Skin of body (tissue), 2 donors: ENCODE data around the gene MCM9. TPM values are rescaled to one million over a fixed set of nuclear protein-coding genes. Genes with fewer than 3 reads are reported as not detected.
"Not testable (repeated sequence)": the region's sequence is repeated elsewhere in the genome, so short reads cannot be mapped to it uniquely, and the experiment has no call there.

Source experiments
- DNase-seq: peaks from one replicate; lab custom pipeline; 2025; lab: John Stamatoyannopoulos, UW
- total RNA-seq: library from RNA; depleted of rRNA; stranded (reverse); fragments of >200 nt; gene quantifications from one replicate; pipeline ENCODE4 v1.2.3, GENCODE V29; 2014

Gene MCM9
- total RNA-seq, 1 donor from 2014 or later = 12.1 TPM

DNA sequence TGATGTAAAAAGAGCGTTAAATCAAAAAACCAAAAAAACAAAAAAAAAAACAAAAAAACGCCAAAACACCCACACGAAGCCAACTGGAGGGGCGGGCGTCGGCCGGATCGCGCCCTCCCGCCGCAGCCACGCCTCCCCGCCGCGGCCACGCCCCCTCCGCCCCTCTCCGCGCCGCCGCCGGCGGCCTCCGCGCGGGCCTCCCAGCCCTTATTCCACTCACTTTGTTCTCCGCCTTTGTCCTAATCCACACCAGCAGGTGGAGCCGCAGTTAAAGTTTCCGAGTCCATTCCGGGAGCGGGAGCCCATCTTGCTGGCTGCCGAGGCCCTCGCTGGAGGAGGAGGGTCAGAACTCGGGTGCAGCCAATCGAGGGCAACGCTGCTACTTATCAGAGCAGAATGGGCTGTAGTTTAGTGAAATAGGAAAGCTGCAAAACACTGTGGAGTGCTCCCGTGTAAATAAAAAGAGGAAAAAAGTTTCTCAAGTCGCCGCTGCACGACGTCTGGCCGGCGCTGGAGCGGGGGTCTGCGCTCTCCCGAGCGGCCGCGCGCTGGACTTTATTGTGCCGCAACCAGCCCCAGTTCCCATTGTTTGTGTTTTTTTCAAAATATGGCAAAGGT, 41.0 kb downstream of the MCM9 start, which contains the start of gene ASF1A:
Gene ASF1A, plus strand, starts transcription at position 346 of the 618 bp plus-strand sequence. Its CDS starts 262 bp downstream, at position 608.
- peak; percentile 99 for DNase-seq

GRCh38 chr6:118893064-118893806, 41.7 kb downstream of the MCM9 start:
- peak; percentile 92 for DNase-seq

DNA sequence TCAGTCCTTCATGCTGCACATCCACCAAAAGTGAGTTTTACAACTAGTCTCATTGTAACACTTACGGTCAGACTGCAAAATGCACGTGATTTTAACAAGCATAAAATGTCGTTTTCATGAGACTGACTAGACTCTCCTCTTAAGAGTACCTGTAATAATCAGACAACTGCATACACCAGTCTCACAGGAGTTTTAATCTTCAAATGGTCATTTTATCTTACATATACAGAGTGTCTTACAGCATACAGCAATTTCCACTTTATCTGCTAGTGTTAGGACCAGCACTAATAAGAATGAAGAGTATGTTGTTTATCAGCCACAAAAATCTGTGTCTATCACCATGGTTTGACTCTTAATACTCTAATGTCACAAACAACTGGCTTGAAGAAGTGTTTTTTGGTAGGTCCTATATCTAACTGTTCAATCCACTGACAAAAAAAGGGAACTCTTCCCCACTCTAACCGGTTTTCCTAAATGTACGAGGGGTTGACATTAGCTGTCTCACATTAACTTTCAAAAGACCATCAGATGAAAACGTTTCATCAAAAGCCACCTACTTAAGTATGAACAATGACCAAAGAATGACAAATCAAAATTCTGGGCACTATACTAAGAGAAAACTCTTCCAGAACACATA, 42.5 kb downstream of the MCM9 start:
- DNase-seq = peak; percentile 8

DNA sequence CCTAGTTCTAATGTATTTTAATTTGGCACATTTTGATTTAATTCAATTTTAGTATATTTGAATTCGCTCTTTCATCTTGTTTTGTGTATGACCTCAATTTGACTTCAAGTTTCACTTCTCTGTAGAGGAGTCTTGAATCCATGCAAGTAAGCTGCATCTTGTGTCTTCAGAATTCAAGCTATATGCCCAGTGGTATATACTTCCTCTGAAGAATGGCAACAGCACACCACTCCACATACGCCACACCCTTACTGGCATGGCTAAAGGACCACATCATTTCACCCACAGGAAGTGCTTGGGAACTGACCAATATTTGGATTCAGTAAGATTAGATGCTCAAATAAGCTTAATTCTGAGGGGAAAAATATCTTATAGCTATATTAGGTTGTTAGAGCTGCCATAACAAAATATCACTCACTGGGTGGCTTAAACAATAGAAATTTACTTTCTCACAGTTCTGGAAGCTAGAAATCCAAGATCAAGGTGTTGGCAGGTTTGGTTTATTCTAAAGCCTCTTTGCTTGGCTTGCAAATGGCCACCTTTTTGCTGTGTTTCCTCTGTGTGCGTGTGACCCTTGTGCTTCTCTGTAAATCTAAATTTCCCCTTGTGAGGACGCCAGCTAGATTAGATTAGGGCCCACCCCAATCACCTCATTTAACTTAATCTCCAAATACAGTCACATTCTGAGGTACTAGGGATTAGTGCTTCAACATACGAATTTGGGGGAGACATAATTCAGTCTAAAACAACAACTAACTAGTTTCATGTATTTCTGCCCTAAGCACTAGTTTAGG, 43.8 kb downstream of the MCM9 start:
- no peak for DNase-seq

GRCh38 chr6:118889163-118889562, 45.8 kb downstream of the MCM9 start:
- no peak for DNase-seq

DNA sequence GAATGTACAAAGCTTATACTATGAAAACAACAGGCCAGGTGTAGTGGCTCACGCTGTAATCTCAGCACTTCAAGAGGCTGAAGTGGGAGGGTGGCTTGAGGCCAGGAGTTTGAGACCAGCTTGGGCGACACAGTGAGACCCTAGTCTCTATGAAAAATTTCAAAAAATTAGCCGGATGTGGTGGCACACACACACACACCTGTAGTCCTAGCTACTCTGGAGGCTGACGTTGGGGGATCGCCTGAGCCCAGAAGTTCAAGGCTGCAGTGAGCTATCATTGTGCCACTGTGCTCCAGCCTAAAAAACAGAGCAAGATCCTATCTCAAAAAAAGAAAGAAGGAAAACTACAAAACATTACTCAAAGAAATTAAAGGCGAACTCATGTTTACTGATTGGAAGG, 48.3 kb downstream of the MCM9 start:
- no peak for DNase-seq

DNA sequence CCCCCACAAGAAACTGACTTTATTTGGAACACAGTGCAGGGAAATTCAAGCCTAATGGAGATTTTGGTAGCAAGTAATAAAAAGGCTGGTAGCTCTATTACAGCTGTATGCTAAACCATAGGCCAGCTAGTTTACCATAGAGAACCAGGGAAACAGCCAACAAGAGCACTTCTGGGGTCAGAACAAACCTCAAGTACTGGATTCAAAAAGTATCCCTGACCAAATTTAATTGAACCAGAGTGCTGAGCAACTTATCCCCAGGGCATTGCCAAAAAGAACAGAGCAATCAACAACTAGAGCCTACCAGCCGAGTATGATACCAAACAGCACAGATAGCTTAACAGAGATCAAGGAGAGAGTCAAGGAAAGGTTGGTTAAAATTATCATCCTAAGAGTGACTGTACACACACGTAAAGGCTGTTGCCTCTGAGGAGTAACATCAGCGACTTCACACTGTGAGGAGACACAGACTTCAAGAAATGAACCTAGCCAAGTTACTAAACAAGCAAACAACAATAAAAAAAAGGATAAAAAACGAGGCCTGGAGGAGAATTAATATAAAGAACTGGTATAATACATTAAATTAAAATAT, 52.5 kb downstream of the MCM9 start:
- no peak for DNase-seq

DNA sequence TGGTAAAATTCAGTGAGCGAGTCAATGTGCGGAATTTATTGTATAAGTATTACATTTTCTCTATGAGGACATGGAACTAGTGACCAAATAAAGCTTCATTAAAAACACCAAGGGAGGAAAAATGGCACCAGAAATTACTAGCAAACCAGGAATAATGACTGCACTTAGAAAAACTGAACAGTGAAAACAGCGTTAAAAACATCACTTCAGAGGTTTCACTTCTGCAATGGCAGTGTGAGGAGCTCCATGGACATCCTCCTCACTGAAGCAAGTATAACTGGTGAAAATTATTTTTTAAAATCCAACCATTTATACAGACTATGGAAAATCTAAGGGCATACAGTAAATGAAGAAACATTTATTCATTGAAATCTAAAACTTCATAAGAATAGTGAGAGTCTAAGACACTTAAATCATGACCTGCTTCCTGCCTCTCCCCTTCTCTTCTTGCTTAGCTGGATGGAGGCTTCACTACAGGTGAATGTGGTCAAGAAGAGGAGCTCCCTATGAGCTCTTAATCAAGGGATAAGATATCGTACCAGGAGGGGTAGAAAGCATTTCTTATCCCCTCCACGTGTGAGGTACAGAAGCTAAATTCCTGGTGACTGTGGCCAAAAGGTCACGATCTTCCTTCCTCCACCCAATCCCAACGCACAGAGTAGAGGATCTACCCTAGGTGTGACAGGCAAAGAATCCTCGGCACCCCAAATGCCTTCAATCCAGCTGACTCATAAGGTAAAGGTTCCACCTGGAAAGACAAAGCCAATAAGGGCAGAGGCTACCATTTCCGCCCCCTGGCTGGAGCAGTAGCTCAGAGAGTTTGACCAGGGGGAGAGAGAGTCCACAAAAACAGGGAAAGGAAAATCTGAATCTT, 53.3 kb downstream of the MCM9 start:
- DNase-seq = no peak

DNA sequence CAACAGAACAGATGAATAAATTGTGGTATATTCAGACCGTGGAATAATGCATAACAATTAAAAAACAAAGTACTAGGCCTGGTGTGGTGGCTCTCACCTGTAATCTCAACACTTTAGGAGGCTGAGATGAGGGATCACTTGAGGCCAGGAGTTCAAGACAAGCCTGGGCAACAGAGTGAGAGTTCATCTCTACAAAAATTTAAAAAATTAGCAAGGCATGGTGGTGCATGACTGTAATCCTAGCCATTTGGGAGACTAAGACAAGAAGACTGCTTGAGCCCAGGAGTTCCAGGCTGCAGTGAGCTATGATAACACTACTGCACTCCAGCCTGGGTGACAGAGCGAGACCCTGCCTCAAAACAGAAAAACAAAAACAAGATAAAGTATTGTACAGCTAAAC, 57.2 kb downstream of the MCM9 start:
- no peak for DNase-seq

DNA sequence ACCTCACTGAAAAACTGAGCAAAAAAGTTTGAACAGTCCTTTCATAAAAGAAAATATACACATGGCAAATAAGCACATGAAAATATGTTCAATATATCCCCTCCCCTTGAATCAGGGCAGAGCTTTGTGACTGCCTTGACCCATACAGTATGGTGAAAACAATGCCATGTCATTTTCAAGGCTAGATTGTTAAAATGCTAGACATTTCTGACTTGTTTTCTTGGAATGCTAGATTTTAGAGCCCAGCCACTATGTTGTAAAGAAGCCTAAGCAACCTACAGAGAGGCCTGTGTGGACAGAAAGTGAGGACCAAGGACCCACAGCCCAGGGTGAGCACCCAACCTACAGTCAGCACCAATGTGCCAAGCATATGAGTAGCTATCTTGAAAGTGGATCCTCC, 58.1 kb downstream of the MCM9 start:
- no peak for DNase-seq

DNA sequence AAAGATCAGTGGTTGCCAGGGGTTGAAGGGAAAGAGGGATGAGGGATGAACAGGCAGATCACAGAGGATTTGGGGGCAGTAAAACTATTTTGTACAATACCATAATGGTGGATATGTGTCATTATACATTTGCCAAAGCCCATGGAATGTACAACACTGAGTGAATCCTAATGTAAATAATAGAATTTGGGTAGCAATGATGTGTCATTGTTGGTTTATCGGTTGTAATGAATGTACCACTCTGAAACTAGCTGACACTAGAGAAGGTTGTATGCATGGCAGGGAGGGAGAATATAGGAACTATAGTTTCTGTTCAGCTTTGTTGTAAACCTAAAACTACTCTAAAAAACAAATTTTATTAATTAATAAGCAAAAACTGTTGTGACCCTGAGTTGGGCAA, 58.8 kb downstream of the MCM9 start:
- DNase-seq = no peak

GRCh38 chr6:118875672-118876071, 59.3 kb downstream of the MCM9 start:
- DNase-seq = no peak

- DNase-seq = no peak
Observed at GRCh38 chr6:118873239-118873638, 61.7 kb downstream of the MCM9 start.

DNA sequence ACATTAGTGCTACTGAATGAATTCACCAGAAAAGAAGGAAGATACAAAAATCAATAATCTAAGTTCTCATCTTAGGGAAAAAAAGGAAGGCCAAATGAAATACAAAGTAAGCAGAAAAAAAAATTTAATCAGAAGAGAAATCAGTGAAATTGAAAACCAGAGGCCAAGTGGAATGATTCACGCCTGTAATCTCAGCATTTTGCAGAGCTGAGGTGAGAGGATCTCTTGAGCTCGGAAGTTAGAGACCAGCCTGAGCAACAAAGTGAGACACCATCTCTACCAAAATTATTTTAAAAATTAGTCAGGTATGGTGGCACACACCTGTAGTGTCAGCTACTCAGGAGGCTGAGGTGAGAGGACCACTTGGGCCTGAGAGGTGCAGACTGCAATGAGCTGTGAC, 62.2 kb downstream of the MCM9 start:
- no peak for DNase-seq

DNA sequence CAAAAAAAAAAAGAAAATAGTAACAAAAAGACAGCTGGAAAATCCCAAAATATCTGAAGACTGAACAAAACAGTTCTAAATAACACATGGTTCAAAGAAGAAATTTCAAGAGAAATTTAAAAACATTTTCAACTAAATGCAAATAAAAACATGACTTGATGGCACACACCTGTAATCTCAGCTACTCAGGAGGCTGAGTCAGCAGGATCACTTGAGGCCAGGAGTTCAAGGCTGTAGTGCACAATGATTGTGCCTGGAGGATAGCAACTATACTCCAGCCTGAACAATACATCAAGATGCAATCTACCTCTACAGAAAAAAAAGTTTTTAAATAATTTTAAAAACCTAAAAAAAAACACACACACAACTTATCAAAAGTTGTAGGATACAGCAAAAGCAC, 62.6 kb downstream of the MCM9 start:
- DNase-seq = no peak

DNA sequence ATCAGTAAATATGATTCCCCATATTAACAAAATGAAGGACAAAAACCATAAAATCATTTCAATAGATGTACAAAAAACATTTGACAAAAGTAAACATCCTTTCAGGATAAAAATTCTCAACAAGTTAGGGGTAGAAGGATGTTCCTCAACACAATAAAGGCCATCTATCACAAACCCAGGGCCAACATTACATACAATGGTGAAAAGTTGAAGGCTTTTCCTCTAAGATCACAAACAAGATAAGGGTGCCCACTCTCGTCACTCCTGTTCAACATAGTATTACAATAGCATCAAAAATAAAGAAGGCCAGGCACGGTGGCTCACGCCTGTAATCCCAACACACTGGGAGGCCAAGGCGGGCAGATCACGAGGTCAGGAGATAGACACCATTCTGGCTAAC, 63.6 kb downstream of the MCM9 start:
- DNase-seq = no peak

DNA sequence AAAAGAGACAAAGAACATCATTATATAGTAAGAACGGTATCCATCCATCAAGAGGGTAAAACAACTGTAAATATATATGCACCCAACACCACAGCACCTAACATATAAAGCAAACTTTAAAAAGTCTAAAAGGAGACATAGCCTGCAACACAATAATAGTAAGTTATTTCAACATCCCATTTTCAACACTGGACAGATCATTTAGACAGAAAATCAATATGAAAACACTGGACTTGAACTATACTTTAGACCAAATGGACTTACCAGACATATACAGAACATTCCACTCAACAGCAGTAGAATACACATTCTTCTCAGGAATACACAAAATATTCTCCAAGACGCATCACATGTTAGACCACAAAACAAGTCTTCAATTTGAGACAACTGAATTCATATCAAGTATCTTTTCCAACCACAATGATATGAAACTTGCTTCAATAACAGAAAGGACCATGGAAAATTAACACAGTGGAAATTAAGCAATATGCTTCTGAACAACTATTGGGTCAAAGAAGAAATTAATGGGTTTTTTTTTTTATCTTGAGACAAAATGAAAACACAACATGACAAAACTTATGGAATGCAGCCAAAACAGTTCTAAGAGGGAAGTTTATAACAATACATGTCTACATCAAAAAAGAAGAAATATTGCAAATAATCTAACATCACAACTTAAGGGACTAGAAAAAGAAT, 64.9 kb downstream of the MCM9 start:
- DNase-seq = no peak

DNA sequence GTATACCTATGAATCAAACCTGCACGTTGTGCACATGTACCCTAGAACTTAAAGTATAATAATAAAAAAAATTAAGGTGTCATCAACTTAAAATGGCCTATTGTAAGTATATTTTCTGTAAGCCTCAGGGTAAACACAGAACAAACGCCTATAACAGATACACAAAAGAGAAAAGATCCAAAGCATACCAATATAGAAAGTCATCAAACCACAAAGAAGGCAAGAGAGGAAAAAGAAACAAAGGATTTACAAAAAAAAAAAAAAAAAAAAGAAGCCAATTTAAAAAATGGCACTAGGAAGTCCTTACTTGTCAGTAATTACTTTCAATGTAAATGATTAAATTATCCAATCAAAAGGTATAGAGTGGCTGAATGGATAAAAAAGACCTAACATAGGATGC, 65.6 kb downstream of the MCM9 start:
- no peak for DNase-seq

GRCh38 chr6:118868901-118869300, 66.1 kb downstream of the MCM9 start:
- not testable (repeated sequence) for DNase-seq

- no peak for DNase-seq
Observed at GRCh38 chr6:118867181-118867580, 67.8 kb downstream of the MCM9 start.
